Skeletal muscle tissue (tissue), 4 donors: ENCODE data around the gene IL26. TPM values are rescaled to one million over a fixed set of nuclear protein-coding genes. Genes with fewer than 3 reads are reported as not detected.

ENCODE experiments used
- H3K27ac ChIP-seq: one replicate; pipeline ENCODE4 v1.7.0; 2013; ENCODE audit warnings: mild to moderate bottlenecking, low read depth, low read length, inconsistent platforms
- H3K27me3 ChIP-seq, 3 donors: one replicate each; pipeline ENCODE4 v1.7.0; 2013; ENCODE audit warnings: low read length in 3 of 3; ENCODE audit not compliant: control insufficient read depth in 3 of 3, insufficient read depth in 3 of 3
- H3K36me3 ChIP-seq, 3 donors: one replicate each; pipeline ENCODE4 v1.7.0; 2013; ENCODE audit warnings: low read length in 3 of 3; ENCODE audit not compliant: control insufficient read depth in 3 of 3, insufficient read depth in 3 of 3
- H3K4me1 ChIP-seq, 3 donors: one replicate each; pipeline ENCODE4 v1.7.0; 2013; ENCODE audit warnings: low read length in 3 of 3, mild to moderate bottlenecking in 3 of 3; ENCODE audit not compliant: control insufficient read depth in 3 of 3, insufficient read depth in 3 of 3
- H3K4me3 ChIP-seq, 3 donors: one replicate each; pipeline ENCODE4 v1.7.0; 2013; ENCODE audit warnings: low read length in 3 of 3
- H3K9ac ChIP-seq, 3 donors: one replicate each; pipeline ENCODE4 v1.7.0; 2013; ENCODE audit warnings: low read length in 3 of 3, mild to moderate bottlenecking in 3 of 3, moderate library complexity in 2 of 3, low read depth in 1 of 3
- H3K9me3 ChIP-seq, 3 donors: one replicate each; pipeline ENCODE4 v1.7.0; 2013; ENCODE audit warnings: low read length in 3 of 3; ENCODE audit not compliant: control insufficient read depth in 3 of 3
- total RNA-seq: library from RNA; depleted of rRNA; stranded (reverse); fragments of >200 nt; gene quantifications from one replicate; pipeline ENCODE4 v1.2.3, GENCODE V29; 2014
- donor health status: Osteomylitis.

Gene IL26
- total RNA-seq, 1 donor from 2014 or later, result not detected

DNA sequence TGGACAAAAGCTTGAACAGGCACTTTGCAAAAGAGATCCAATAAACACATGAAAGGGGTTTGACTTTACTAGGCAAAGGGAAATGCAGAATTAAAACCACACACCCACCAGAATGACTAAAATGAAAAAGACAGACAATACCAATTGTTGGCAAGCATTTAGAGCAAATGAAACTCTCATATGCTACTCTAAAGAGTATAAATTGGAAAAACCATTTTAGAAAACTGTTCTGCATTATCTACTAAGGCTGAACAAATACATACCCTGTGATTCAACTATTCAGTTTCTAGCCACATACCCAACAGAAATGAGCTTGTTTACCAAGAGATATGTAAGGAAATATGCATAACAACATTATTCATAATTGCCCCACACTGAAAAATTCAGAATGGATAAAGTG lies 36.3 kb upstream of the IL26 start:
- Histone ChIP-seq H3K27ac (no peak overlapping the region), H3K4me3 (no peak overlapping the region), H3K9ac (no peak overlapping the region), H3K36me3 (no peaks in the 10 kb centered on the region), H3K4me1 (no peaks in the 10 kb centered on the region), H3K27me3 (no peaks in the 10 kb centered on the region), H3K9me3 (no peaks in the 10 kb centered on the region)

DNA sequence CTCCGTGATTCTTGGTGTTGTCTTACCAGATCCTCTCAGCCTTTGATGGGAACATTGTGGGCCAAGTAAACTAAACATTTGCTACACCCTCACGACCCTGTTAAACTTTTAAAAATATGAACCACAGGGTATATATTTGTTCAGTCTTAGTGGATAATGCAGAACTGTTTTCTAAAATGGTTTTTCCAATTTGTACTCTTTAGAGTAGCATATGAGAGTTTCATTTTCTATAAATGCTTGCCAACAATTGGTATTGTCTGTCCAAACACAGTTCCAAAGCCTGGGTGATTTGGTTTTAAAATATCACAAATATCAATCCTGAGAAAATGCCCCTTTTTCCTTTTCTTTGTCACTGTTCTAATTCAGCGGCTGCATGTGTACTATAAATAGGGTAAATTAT lies 34.5 kb upstream of the IL26 start:
- H3K9me3 ChIP-seq, result no peaks in the 10 kb centered on the region
- no peak overlapping the region for H3K9ac ChIP-seq
- H3K4me3 ChIP-seq, result no peak overlapping the region
- H3K36me3 ChIP-seq, result no peaks in the 10 kb centered on the region
- no peaks in the 10 kb centered on the region for H3K27me3 ChIP-seq
- no peaks in the 10 kb centered on the region for H3K4me1 ChIP-seq
- no peak overlapping the region for H3K27ac ChIP-seq

DNA sequence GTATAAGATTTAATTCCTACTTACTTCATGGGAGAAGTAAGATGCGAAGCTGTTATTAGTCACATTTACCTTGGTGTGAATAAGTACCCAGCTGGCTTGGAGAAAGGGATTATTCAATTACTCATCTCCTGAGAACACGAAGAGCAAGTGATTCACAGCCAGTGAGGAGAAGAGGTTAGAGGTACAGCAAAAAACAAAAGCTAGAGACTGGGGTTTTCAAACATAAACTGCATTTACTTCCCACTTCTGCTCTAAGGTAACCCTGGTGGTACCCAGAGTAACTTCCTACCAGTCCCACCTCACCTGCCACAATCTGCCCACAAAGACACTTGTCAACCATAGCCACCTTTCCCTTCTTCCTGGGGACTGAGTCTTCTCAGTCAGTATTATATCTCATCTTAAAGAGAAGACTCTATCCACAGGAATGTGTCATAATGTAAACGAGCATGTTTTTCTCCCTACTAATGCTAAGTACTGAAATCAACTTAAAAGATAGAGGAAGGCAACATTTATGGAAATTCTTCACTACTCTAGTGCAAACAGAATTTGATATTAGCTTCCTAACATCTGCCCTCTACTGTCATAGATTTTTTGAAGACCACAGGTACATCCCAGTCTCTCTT lies 33.8 kb upstream of the IL26 start:
- Histone ChIP-seq H3K4me3 (no peak overlapping the region), H3K9ac (no peak overlapping the region), H3K27ac (no peak overlapping the region), H3K27me3 (no peaks in the 10 kb centered on the region), H3K9me3 (no peaks in the 10 kb centered on the region), H3K36me3 (no peaks in the 10 kb centered on the region), H3K4me1 (no peaks in the 10 kb centered on the region)

DNA sequence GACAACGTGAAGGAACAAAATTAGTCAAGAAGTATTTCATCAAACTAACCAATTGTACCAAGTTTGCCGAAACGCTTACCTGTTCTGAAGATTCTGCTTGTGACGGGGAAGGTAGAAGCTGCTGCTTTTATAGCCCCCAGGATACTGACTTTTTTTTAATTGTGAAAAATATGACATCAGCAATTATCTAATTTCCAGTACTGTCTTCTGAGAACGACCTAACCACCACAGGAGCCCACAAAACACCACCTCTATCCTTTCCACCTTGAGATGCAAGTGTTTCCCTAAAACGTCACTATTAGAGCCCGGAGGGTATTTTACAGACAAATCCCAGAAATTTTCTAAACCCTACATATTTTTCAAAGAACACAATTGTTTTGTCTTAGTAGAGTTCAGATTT lies 27.9 kb upstream of the IL26 start, which contains the start of gene IL22:
Gene IL22 (minus strand): TSS at position 101 of the 400 bp plus-strand sequence. CDS start 156 bp downstream, outside the sequence.
- H3K9ac ChIP-seq, result no peak within 1 kb of the TSS
- H3K27ac ChIP-seq, result no peak within 1 kb of the TSS
- no peaks in the 10 kb centered on the region for H3K4me1 ChIP-seq
- H3K27me3 ChIP-seq, result peaks cover 0 to 4% (median 3%) of the 10 kb centered on the region in 3 donors
- H3K36me3 ChIP-seq, result no peaks in the 10 kb centered on the region
- H3K9me3 ChIP-seq, result no peaks in the 10 kb centered on the region
- H3K4me3 ChIP-seq, result no peak within 1 kb of the TSS

DNA sequence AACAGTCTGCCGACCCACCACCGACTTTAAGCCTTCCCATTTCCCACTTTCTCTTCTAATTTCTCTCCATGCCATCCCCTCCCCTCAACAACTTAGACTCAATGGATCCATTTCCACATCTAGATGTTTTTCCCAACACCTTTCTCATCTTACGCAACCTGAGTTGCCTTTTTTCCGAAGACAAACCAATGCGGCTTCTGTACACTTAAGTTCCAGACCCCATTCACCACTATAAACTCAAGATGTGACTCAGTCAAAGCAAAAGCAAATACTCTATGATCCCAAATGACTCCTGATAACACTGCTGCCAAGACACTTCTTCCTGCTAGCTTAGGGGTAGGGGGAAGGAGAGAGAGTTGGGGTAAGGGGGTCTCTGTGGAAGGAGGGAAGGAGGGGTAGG lies 26.5 kb upstream of the IL26 start:
- Histone ChIP-seq H3K36me3 (no peaks in the 10 kb centered on the region), H3K9me3 (no peaks in the 10 kb centered on the region), H3K27ac (no peak overlapping the region), H3K27me3 (peaks cover 0 to 4% (median 3%) of the 10 kb centered on the region in 3 donors), H3K4me1 (no peaks in the 10 kb centered on the region), H3K4me3 (no peak overlapping the region), H3K9ac (no peak overlapping the region)

DNA sequence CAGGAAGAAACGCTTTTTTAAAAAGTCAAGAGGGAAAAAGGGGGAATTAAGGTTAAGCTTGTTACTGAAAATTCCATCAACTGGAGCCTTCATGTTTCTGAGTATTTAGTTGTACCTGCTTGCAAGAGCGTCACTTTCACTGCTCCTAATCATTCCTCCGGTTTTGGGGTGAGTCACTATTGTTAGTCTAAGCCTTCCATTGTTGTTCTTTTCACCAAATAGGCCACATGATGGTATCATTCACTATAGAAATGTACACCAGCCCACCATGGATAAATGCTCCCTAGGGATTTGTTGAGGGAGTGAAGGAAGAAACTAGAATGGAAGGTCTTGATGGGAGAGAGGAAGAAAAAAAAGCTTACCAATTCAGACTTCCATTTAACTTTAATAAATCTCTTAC lies 24.8 kb upstream of the IL26 start:
- H3K9ac ChIP-seq, result no peak overlapping the region
- H3K4me3 ChIP-seq, result no peak overlapping the region
- H3K27me3 ChIP-seq, result peaks cover 0 to 4% (median 3%) of the 10 kb centered on the region in 3 donors
- no peak overlapping the region for H3K27ac ChIP-seq
- no peaks in the 10 kb centered on the region for H3K9me3 ChIP-seq
- H3K4me1 ChIP-seq, result no peaks in the 10 kb centered on the region
- no peaks in the 10 kb centered on the region for H3K36me3 ChIP-seq

DNA sequence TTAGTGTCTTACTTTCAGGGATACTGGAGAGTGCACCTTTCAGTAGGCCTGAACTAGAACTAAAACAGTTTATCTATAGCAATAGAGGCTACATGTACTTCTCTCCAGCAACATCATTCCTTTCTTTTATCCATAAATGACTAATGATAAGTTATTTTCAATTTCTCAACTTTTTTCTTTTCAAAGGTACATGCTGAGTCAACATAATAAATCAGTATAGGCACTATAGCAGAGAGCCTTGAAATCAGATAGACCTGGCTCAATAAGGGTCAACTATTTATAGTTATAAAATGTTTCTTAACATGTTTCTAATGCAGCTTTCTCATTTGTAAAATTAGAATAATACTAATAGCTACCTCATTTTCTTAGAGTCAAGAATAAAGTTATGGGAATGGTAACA lies 22.2 kb upstream of the IL26 start:
- Histone ChIP-seq H3K9me3 (no peaks in the 10 kb centered on the region), H3K27ac (no peak overlapping the region), H3K9ac (no peak overlapping the region)

DNA sequence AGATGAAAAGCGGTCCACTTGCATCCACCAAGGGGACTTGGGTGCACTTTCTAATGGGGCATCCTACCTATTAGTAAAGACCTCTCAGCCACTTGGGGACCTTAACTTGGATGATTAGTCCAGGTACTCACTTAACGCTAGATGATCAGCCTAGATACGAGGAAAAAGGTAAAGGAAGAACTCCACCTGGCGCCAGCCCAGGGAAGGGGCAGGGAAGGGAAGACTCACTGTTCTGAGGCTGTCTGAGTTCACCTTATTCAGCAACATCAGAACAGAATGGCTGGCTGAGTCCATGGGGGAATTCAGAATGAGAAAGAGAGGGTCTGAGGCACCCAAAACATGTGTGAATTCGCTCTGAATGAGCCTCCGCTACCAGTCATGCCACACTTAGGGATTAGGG lies 20.7 kb upstream of the IL26 start:
- Histone ChIP-seq H3K4me3 (no peak overlapping the region), H3K9me3 (no peaks in the 10 kb centered on the region), H3K27me3 (no peaks in the 10 kb centered on the region), H3K4me1 (no peaks in the 10 kb centered on the region), H3K27ac (no peak overlapping the region), H3K36me3 (no peaks in the 10 kb centered on the region), H3K9ac (no peak overlapping the region)

More for the DNA sequence above, 22.2 kb upstream of the IL26 start:
- Histone ChIP-seq H3K27me3 (peaks cover 0 to 4% (median 3%) of the 10 kb centered on the region in 3 donors), H3K36me3 (no peaks in the 10 kb centered on the region), H3K4me3 (no peak overlapping the region), H3K4me1 (no peaks in the 10 kb centered on the region)

DNA sequence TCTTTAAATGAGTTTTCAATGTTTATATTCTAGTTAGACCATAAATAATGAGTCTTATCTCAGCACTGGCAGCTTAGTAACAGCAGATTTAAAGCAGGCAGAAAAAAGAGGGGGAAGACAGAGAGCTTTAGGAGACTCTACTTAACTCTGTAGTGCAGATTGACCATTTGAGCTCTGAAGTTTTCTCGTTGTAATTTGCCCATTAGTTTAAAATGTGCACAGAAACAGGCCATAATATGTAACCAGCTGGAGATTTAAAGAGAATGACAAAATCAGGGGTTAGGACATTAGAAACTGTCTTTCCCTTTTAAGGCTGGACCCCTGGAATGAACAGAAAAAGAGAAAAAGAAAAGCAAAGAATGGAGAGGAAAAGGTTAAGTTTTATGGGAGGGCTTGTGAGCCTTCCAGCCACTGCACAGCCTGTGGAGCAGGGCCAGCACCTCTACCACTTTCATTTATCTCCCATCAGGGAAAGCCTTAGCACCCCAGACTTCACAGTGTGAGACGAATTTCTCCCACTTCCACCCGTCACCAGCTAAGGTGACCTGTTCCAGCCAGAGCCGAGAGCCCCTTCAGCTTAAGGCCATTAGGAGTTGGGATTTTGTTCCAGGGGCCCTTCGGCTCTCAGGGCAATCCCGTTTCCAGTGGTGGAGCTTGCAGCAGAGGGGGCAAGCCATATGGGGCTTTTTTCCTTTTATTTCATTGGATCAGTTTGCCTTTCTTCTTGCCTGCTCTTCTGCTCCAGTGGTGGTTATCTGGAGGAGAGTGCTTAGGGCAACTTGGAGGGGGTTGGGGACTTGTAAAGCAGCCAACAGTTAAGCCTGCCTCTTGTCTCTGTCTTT lies 19.8 kb upstream of the IL26 start:
- Histone ChIP-seq H3K9me3 (no peaks in the 10 kb centered on the region), H3K9ac (peak overlapping the region in 1 of 3 donors; percentile 47), H3K27ac (no peak overlapping the region), H3K36me3 (no peaks in the 10 kb centered on the region), H3K4me1 (peaks cover 0 to 2% (median 0%) of the 10 kb centered on the region in 3 donors), H3K27me3 (no peaks in the 10 kb centered on the region), H3K4me3 (peak overlapping the region in 2 of 3 donors; percentile 41 to 47)

DNA sequence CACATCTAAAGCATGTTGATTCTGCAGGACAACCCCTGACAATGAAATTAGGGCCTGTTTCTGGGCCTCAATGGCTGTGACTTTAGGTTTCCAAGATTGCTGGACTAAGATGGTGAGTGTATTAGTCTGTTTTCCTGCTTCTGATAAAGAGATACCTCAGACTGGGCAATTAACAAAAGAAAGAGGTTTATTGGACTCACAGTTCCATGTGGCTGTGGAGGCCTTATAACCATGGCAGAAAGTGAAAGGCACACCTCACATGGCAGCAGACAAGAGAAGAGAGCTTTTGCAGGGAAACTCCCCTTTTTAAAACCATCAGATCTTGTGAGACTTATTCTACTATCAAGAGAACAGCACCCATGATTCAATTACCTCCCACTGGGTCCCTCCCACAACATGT lies 17.2 kb upstream of the IL26 start:
- Histone ChIP-seq H3K4me3 (no peak overlapping the region), H3K9ac (no peak overlapping the region), H3K27me3 (no peaks in the 10 kb centered on the region), H3K4me1 (peaks cover 2 to 5% (median 3%) of the 10 kb centered on the region in 3 donors), H3K36me3 (no peaks in the 10 kb centered on the region), H3K9me3 (no peaks in the 10 kb centered on the region), H3K27ac (no peak overlapping the region)
